ENCODE data around the gene OCEL1.

DNA sequence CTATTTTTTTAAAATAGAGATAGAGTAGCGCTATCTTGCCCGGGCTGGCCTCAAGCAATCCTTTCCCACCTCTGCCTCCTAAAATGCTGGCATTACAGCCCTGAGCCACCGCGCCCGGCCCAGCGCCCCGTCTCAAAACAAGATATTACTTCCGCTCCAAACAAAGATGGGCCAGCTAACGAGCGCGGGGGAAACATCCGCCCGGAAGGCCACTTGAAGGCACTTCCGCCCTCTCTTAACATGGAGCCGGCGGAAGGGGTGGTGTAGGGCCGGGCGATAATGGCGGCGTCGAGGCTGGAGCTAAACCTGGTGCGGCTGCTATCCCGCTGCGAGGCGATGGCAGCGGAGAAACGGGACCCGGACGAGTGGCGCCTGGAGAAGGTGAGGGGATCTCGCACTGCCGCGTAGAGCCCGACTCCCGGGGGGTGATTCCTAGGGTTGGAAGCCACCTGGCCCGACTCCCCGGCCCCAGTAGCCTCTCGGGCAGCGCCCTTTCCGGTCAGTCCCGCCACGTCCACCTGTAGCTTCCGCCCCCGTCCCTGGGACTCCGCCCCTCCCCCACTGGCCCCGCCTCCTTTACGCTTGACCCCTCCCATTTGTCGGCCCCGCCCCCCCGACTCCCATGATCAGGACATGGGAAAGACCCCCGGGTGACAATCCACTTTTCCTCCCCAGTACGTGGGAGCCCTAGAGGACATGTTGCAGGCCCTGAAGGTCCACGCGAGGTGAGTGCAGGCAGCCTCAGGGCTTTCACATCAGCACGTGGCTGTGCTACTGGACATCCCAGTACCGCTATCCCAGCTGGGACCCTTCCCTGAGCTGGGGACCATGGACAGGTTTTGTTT is 10.7 kb upstream of the OCEL1 start, which contains the start of gene USE1:
- TF ChIP-seq, protein P1, sequence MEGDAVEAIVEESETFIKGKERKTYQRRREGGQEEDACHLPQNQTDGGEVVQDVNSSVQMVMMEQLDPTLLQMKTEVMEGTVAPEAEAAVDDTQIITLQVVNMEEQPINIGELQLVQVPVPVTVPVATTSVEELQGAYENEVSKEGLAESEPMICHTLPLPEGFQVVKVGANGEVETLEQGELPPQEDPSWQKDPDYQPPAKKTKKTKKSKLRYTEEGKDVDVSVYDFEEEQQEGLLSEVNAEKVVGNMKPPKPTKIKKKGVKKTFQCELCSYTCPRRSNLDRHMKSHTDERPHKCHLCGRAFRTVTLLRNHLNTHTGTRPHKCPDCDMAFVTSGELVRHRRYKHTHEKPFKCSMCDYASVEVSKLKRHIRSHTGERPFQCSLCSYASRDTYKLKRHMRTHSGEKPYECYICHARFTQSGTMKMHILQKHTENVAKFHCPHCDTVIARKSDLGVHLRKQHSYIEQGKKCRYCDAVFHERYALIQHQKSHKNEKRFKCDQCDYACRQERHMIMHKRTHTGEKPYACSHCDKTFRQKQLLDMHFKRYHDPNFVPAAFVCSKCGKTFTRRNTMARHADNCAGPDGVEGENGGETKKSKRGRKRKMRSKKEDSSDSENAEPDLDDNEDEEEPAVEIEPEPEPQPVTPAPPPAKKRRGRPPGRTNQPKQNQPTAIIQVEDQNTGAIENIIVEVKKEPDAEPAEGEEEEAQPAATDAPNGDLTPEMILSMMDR (conservative IDR thresholded peaks at IDR 0.05 in 1 of 2, IDR thresholded peaks at IDR 0.05 in 1 of 2; ENCODE audit: extremely low read depth in 1 of 2, insufficient read depth in 1 of 2, low read depth in 1 of 2, low read length in 2 of 2) = no peak
- no peak for TF ChIP-seq EZH2 (IDR thresholded peaks at IDR 0.05; ENCODE audit: borderline replicate concordance, low read length)

All from mammary epithelial cell (primary cell).